Endometrial microvascular endothelial cells (primary cell): ENCODE data around the gene ENOSF1. TPM values are rescaled to one million over a fixed set of nuclear protein-coding genes. Genes with fewer than 3 reads are reported as not detected.

Source experiments
- in situ Hi-C: cut with HindIII; loops from 2 replicates; pipeline ENCODE4 v1.10.0; 2017; ENCODE audit warnings: low sequenced_read_pairs, low pct_unique_long_range_greater_than_20kb; ENCODE audit errors: inconsistent ontology term
- total RNA-seq: library from RNA; depleted of rRNA; stranded (reverse); fragments of >200 nt; gene quantifications from one replicate; pipeline ENCODE4 v1.2.3, GENCODE V29; 2015; ENCODE audit errors: inconsistent ontology term

The ENOSF1 gene
- total RNA-seq, 1 donor from 2014 or later: 27.4 TPM

DNA sequence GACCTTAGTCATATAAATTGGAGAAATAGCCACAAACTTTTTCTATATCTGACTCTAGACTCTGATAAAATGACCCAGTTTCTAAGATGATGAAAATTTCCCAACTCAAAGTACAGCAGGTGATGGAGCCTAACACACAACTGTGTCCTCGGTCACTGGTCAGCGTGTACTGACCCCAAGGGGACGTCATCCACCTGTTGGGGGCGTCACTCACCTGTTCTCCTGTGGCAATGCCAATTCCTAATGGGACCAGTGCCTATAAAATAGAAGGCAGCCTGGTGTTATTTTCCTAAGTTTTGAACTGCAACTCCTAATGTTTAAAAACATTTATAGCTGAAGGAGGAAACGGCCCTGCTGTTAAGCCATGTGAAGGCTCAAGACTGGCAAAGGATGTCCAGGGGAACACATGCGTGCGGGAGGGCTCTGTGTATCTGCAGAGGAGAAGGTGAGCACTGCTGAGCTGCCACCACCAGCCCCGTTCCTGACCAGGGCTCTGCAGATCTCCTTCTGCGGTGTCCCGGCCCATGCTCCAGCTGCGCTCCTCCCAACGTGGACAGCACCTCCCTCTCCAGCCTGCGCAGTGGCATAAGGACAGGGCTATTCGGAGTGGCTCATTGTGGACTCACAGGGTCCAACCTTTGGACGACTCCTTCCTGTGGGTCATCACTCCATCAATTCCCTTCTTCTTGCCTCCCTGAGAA, 33.8 kb downstream of the ENOSF1 start:
- in situ Hi-C loops: no loop called here

DNA sequence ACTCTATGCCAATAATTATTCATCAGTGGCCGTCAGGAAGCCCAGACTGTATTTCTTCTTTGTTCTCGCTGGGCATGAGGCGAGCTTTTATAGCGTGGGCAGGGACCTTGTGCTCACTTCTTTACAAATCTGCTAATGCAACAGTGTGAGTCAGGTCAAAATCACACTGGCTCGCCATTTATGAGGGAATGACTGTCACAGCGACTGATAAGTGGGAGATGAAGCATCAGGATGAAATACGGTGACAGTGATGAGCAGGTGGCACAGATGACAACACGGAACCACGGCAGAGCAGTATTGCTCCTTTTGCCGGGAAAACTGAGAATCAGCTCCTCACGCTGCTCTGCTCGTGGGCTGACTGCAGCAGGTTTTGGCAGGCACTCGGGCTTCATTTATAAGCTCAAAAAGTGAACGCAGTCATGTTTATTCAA, 34.5 kb downstream of the ENOSF1 start:
- in situ Hi-C loops: no loop called here

DNA sequence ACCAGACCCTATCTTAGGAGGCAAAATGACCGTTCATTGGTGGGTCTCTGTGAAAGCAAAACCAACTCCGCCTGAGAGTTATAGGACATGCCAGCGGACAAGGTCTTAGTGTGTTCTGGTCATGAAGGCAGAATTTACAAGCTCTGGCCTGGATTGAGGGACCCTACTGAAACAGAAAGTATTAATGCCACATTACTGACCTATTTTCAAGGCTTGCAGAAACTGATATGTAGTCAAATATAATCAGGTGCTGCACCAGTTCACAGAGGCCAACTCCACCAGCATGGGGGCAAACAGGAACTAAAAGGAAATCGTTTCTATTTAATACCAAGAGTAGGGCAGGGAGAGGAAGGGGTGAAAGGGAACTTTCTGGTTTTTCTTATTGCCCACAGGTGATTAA, 35.3 kb downstream of the ENOSF1 start:
- in situ Hi-C loops: no loop called here

DNA sequence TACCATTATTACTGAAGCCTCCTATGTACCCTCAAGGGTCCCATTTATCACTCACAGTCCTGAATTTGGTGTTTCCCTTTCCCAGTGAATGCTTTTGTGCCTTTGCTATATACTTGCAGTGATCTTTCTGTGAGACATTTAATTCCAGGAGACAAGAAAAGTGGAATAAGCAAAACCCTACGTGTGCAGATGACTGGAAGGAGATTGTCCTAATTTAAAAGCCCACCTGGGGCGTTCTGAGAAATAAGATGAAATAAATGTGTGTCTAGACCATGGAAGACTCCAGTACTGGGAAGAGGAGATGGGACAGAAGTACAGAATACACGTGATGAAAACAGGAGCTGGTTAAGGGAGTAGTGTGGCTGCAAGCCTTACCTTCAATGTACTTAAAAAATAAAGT, 35.7 kb downstream of the ENOSF1 start:
- in situ Hi-C loops: no loop called here

DNA sequence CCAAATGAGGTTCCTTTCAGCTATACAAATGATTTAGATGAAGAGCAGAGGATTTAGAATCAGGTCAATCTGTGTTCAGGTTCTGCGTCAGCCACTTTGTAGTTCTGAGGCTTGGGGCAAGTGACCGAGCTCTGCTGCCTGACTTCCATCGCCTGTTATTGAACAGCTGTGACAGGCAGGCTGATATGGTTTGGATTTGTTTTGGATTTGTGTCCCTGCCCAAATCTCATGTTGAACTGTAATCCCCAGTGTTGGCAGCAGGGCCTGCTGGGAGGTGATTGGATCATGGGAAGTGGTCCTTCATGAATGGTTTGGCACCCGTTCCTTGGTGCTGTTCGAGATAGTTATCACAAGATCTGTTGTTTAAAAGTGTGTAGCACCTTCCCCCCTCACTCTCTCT, 36.4 kb downstream of the ENOSF1 start:
- in situ Hi-C loops: no loop called here

DNA sequence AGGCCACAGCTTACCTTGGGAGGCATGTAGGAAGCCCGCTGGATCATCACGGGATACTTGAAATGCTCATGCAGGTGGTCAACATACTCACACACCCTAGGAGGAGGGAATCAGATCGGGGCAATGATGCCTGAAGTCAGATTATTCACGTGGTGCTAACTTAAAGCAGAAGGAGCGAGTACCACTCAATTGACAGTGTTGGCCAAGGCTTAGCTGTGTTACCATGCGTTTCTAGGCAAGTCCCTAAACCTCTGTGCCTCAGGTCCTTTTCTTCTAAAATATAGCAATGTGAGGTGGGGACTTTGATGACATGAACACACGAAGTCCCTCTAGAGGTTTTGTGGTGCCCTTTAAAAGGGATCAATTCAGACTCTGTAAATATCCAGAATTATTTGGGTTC, 37.1 kb downstream of the ENOSF1 start:
- in situ Hi-C loops: no loop called here

DNA sequence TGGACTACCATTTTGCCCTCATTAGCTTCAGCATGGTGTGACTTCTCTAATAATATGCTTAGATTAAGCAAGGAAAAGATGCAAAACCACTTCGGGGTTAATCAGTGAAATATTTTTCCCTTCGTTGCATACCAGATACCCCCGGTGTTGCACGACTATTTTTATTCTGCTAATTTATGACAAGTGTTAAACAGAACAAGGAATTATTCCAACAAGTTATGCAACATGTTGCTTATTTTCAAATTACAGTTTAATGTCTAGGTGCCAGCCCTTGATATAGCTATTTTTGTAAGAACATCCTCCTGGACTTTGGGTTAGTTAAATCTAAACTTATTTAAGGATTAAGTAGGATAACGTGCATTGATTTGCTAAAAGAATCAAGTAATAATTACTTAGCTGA, 38.7 kb downstream of the ENOSF1 start:
- in situ Hi-C loops: no loop called here

DNA sequence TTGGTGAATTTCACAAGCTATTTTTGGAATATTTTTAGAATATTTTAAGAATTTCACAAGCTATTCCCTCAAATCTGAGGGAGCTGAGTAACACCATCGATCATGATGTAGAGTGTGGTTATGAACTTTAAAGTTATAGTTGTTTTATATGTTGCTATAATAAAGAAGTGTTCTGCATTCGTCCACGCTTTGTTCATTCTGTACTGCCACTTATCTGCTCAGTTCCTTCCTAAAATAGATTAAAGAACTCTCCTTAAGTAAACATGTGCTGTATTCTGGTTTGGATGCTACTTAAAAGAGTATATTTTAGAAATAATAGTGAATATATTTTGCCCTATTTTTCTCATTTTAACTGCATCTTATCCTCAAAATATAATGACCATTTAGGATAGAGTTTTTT, 39.1 kb downstream of the ENOSF1 start:
- in situ Hi-C loops: no loop called here

DNA sequence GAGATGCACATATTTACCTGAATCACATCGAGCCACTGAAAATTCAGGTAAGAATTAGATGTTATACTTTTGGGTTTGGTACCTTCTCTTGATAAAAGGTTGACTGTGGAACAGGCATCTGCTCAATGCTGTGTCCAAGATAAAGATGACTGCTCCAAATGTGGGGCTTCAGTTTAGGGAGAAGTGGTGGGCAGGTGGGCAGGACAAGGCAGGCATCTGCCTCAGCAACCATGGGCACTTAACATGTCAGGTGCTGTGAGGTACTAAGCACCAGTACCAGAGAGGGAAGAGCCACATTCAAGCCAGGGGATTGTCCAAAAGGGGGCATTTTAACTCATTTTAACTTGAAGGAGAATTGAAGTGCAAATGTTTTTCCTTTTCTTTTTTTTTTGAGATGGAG, 41.0 kb downstream of the ENOSF1 start:
- in situ Hi-C loops: no loop called here

DNA sequence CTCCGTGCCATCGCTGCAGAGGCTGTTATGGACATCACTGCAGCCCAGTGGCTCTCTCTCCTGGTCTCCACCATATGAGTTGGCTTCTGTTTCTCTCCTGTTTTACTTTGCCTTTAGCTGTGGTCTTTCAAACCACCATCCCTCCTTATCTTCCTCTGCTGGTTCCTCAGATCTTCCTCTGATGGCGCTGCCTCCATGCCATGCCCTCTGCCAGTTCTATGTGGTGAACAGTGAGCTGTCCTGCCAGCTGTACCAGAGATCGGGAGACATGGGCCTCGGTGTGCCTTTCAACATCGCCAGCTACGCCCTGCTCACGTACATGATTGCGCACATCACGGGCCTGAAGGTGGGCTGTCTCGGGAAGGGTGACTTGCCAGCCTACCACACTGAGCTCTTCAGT, 41.9 kb downstream of the ENOSF1 start:
- in situ Hi-C loops: no loop called here

DNA sequence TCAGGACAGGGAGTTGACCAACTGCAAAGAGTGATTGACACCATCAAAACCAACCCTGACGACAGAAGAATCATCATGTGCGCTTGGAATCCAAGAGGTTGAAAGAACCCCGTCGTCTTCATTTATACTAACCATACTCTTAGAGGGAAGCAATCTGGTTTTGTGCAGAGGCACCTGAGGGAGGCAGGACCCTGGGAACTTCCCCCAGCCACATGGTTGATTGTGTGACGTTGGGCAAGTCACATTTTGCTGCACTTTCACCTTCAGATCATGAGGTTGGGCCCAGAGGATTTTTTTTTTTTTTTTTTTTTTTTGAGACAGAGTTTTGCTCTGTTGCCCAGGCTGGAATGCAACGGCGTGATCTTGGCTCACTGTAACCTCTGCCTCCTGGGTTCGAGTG, 43.4 kb downstream of the ENOSF1 start:
- in situ Hi-C loops: no loop called here

DNA sequence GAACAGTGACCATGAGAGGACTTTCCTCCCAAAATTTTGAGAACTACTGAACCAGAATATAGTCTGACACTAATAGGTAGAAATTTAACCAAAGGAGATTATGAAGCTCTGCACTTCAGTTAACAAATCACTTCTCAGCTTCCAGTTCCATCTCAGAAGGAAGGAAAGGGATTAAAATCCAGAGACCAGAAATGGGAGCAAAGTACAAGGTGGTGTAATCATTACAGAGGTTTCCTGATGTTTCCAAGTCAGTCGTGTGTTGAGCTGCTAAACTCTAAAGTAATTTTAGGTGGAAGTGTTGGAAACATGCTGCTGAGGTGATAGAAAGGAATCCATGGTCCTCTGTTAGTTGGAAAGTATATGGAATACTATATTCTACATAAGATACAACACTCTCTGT, 44.2 kb downstream of the ENOSF1 start:
- in situ Hi-C loops: no loop called here

DNA sequence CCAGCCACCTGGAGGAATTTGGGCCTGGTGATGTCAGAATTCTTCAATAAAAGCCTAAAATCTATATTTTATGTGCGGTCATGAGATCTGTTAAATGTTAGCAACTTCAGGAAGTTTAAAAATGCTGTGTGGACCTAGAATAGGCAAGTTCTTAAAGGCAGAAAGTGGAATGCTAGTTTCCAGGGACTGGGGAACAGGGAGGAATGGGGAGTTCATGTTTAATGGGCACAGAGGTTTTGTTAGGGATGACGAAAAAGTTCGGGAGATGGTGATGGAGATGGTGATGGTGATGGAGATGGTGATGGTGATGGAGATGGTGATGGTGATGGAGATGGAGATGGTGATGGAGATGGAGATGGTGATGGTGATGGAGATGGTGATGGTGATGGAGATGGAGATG, 45.8 kb downstream of the ENOSF1 start:
- in situ Hi-C loops: no loop called here

DNA sequence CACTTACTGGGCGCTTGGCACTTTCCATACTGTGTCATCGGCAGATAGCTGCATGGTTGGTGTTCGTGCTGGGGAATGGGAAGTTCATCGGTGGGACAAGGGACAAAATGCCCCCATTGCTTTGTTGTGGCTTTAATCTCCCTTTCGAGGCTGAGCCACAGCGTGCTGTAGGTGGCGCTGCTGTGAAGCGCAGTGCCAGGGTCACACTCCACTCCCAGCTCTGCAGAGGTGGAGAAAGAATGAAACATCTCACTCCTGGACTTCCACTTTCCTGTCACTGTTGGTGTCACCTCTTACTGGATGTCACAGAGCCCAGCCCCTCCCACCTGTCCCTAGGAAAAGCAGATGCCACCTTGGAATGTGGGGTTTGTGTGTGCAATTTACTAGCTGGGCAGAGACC, 46.3 kb downstream of the ENOSF1 start:
- in situ Hi-C loops: no loop called here

DNA sequence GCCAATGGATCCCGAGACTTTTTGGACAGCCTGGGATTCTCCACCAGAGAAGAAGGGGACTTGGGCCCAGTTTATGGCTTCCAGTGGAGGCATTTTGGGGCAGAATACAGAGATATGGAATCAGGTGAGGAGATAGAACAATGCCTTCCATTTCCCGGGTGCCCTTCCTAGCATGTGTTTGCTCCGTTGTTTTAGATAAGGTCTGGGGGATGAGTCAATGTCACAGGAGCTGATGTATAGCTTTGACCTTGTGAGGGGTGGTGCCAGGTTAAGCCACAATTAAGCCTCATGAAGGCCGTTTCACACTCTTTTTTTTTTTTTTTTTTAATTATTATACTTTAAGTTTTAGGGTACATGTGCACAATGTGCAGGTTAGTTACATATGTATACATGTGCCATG, 50.2 kb downstream of the ENOSF1 start:
- in situ Hi-C loops: no loop called here

DNA sequence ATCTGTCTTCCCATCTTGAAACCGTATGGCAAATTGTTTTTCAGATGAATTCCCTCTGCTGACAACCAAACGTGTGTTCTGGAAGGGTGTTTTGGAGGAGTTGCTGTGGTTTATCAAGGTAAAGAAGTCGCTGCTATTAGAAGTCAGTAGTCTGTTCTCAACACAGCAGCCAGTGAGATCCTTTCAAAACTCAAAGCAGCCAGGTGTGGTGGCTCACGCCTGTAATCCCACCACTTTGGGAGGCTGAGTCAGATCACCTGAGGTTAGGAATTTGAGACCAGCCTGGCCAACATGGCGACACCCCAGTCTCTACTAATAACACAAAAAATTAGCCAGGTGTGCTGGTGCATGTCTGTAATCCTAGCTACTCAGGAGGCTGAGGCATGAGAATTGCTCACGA, 52.8 kb downstream of the ENOSF1 start:
- in situ Hi-C loops: no loop called here

DNA sequence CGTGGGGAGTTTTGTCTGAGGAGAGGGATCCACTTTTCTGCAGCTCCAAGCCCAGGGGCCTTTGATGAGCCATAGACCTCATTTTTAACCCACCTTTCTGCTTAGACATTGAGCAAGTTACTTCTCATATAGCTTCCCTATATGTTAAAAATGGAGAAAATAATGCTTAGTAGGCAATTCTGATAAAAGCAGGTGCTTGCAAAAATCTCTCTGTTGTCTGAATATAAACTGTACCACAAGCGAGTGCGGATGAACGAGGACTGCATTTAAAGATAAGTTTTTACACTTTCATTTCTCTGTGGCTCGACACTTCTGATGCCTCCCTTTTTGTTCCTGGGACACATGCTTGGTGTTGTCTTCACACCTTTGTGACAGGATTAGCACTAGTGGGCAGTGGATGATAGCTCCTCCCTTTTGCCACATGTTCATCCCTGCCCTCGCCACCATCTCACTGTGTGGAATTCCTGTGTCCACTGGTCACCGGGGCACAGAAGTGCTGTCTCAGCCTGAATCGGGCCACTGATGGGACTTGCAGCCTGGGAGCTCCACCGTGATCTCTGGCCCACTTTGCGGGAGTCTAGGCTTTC, 53.4 kb downstream of the ENOSF1 start:
- in situ Hi-C loops: no loop called here

DNA sequence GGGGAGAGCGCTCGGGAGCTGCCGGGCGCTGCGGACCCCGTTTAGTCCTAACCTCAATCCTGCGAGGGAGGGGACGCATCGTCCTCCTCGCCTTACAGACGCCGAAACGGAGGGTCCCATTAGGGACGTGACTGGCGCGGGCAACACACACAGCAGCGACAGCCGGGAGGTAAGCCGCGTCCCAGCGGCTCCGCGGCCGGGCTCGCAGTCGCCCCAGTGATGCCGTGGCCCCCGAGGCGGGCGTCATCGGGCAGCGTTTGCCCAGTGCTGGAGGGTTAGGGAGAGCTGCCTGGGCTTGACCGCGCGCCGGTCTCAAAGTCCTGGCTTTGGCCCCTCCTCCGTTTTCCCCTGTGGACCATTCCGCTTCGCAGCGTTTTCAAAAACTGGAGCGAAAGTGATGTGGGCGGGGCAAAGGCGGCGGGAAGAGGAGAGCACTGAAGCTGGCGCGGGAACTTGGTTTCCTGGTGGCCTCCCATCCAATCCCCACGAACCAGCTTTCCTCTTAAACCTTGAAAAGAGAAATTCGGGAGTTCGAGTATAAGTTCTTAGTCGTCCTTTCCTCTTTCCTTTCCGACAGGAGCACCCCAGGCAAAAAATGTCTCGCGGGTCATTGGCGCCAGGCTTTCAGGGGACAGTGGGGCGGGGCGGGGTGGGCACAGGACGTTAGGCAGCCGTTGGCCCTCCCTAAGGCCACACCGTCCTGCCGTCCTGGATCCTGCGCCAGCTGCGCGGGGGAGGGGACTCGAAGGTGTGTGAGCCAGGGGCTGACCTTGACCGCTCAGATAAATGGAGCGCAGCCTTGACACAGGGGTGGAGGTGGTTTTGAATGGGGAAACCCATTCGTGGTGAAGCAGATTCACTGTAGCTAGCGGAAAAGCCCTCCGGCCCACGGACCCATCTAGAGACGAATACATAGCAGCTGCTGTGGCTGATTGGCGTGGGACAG, 54.2 kb downstream of the ENOSF1 start:
- in situ Hi-C loops: no loop called here

DNA sequence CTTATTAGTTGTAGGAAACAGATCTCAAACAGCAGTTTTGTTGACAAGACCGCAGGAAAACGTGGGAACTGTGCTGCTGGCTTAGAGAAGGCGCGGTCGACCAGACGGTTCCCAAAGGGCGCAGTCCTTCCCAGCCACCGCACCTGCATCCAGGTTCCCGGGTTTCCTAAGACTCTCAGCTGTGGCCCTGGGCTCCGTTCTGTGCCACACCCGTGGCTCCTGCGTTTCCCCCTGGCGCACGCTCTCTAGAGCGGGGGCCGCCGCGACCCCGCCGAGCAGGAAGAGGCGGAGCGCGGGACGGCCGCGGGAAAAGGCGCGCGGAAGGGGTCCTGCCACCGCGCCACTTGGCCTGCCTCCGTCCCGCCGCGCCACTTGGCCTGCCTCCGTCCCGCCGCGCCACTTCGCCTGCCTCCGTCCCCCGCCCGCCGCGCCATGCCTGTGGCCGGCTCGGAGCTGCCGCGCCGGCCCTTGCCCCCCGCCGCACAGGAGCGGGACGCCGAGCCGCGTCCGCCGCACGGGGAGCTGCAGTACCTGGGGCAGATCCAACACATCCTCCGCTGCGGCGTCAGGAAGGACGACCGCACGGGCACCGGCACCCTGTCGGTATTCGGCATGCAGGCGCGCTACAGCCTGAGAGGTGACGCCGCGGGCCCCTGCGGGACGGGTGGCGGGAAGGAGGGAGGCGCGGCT, 55.0 kb downstream of the ENOSF1 start, which contains the start of gene TYMS:
Gene TYMS (plus strand): TSS at position 343 of the 690 bp plus-strand sequence. CDS start 90 bp downstream, at position 433.
- in situ Hi-C loops: no loop called here
